HEK293 (cell line): ENCODE data around the gene AIPL1.

ENCODE experiments used
- CTCF ChIA-PET: fragments of 350-600 bp; formaldehyde crosslinking; extraction: SDS; loops from one replicate; lab custom pipeline; 2021; ENCODE audit warnings: antibody characterized with exemption; lab: Yijun Ruan, JAX
- POLR2A ChIA-PET: fragments of 300-600 bp; formaldehyde crosslinking; extraction: SDS; loops from one replicate; lab custom pipeline; 2020; ENCODE audit warnings: antibody characterized with exemption, inconsistent platforms; lab: Yijun Ruan, JAX
- H3K27ac ChIP-seq: fragments of 200-500 bp; sonication (Bioruptor generic); 2 replicates; pipeline ENCODE4 v1.5.1; 2014; ENCODE audit warnings: low read depth, low read length, control low read depth, inconsistent platforms; ENCODE audit errors: extremely low read depth
- H3K36me3 ChIP-seq, 2 experiments: fragments of 200-500 bp in 1 of 2; sonication (Bioruptor generic) in 1 of 2; 1 replicate in 1 of 2; 2 replicates in 1 of 2; pipeline ENCODE4 v1.5.1; 2014 to 2017; ENCODE audit warnings: inconsistent platforms in 2 of 2, low read length in 2 of 2; ENCODE audit not compliant: control insufficient read depth in 2 of 2, insufficient read depth in 1 of 2
- H3K4me1 ChIP-seq: fragments of 200-500 bp; sonication (Bioruptor generic); 2 replicates; pipeline ENCODE4 v1.5.1; 2014; ENCODE audit warnings: mild to moderate bottlenecking, low read length, inconsistent platforms; ENCODE audit not compliant: control insufficient read depth, insufficient read depth
- H3K4me3 ChIP-seq: 2 replicates; pipeline ENCODE4 v1.5.1; 2011; ENCODE audit warnings: low read depth, mild to moderate bottlenecking, control low read depth, low read length, moderate library complexity
- H3K9me3 ChIP-seq: fragments of 200-500 bp; sonication (Bioruptor generic); 2 replicates; pipeline ENCODE4 v1.5.1; 2014; ENCODE audit warnings: low read depth, low read length, inconsistent platforms; ENCODE audit not compliant: control insufficient read depth, insufficient read depth
- BCL11A ChIP-seq: fragments of 450-650 bp; formaldehyde crosslinking; IDR thresholded peaks from 2 replicates; pipeline ENCODE4 v1.5.1; 2016; ENCODE audit warnings: low read depth, missing biosample characterization, missing genetic modification characterization
- CTCF ChIP-seq: fragments of 450-650 bp; formaldehyde crosslinking; IDR thresholded peaks from 2 replicates; pipeline ENCODE4 v1.5.1; 2016; ENCODE audit warnings: missing biosample characterization, missing genetic modification characterization
- GLIS1 ChIP-seq: fragments of 450-650 bp; formaldehyde crosslinking; IDR thresholded peaks from 2 replicates; pipeline ENCODE4 v1.5.1; 2016; ENCODE audit warnings: missing biosample characterization, missing genetic modification characterization
- HIC1 ChIP-seq: fragments of 450-650 bp; formaldehyde crosslinking; IDR thresholded peaks from 2 replicates; pipeline ENCODE4 v1.5.1; 2016; ENCODE audit warnings: missing biosample characterization, missing genetic modification characterization
- KLF1 ChIP-seq: fragments of 450-650 bp; formaldehyde crosslinking; IDR thresholded peaks from 2 replicates; pipeline ENCODE4 v1.5.1; 2016; ENCODE audit warnings: missing biosample characterization, missing genetic modification characterization
- ZBTB17 ChIP-seq: fragments of 450-650 bp; formaldehyde crosslinking; IDR thresholded peaks from 2 replicates; pipeline ENCODE4 v1.5.1; 2016; ENCODE audit warnings: missing biosample characterization, missing genetic modification characterization
- ZBTB48 ChIP-seq: fragments of 450-650 bp; formaldehyde crosslinking; IDR thresholded peaks from 2 replicates; pipeline ENCODE4 v1.5.1; 2016; ENCODE audit warnings: missing biosample characterization, missing genetic modification characterization
- ZBTB49 ChIP-seq: fragments of 450-650 bp; formaldehyde crosslinking; IDR thresholded peaks from 2 replicates; pipeline ENCODE4 v1.5.1; 2016; ENCODE audit warnings: missing biosample characterization, missing genetic modification characterization, low read depth
- ZNF2 ChIP-seq: fragments of 450-650 bp; formaldehyde crosslinking; IDR thresholded peaks from 2 replicates; pipeline ENCODE4 v1.5.1; 2016; ENCODE audit warnings: missing biosample characterization, missing genetic modification characterization
- ZNF23 ChIP-seq: fragments of 450-650 bp; formaldehyde crosslinking; IDR thresholded peaks from 2 replicates; pipeline ENCODE4 v1.5.1; 2016; ENCODE audit warnings: missing biosample characterization, missing genetic modification characterization, borderline replicate concordance
- ZNF366 ChIP-seq: fragments of 450-650 bp; formaldehyde crosslinking; conservative IDR thresholded peaks from 2 replicates; pipeline ENCODE4 v1.5.1; 2016; ENCODE audit warnings: missing biosample characterization, missing genetic modification characterization
- ZNF416 ChIP-seq: fragments of 450-650 bp; formaldehyde crosslinking; IDR thresholded peaks from 2 replicates; pipeline ENCODE4 v1.5.1; 2016; ENCODE audit warnings: missing biosample characterization, missing genetic modification characterization
- ZNF571 ChIP-seq: fragments of 450-650 bp; formaldehyde crosslinking; IDR thresholded peaks from 2 replicates; pipeline ENCODE4 v1.5.0; 2017; ENCODE audit warnings: missing biosample characterization, missing genetic modification characterization
- ZNF654 ChIP-seq: fragments of 450-650 bp; formaldehyde crosslinking; IDR thresholded peaks from 2 replicates; pipeline ENCODE4 v1.5.1; 2016; ENCODE audit warnings: low read depth, missing biosample characterization, missing genetic modification characterization
- ZNF660 ChIP-seq: fragments of 450-650 bp; IDR thresholded peaks from 2 replicates; pipeline ENCODE4 v1.5.1; 2018; ENCODE audit warnings: missing biosample characterization, mild to moderate bottlenecking, missing genetic modification characterization
- ZNF76 ChIP-seq: fragments of 450-650 bp; formaldehyde crosslinking; IDR thresholded peaks from 2 replicates; pipeline ENCODE4; 2016; ENCODE audit warnings: low read depth, missing biosample characterization, missing genetic modification characterization, borderline replicate concordance
- ZSCAN16 ChIP-seq: fragments of 450-650 bp; formaldehyde crosslinking; IDR thresholded peaks from 2 replicates; pipeline ENCODE4 v1.5.1; 2016; ENCODE audit warnings: missing biosample characterization, missing genetic modification characterization
- TF ChIP-seq, protein P1 (sequence below): fragments of 450-650 bp; formaldehyde crosslinking; IDR thresholded peaks from 2 replicates; pipeline ENCODE4 v1.5.1; 2017; ENCODE audit warnings: missing biosample characterization, missing genetic modification characterization
- TF ChIP-seq, protein P2 (sequence below): fragments of 450-650 bp; formaldehyde crosslinking; IDR thresholded peaks from 2 replicates; pipeline ENCODE4 v1.5.1; 2016; ENCODE audit warnings: missing biosample characterization, missing genetic modification characterization

AIPL1 gene

DNA sequence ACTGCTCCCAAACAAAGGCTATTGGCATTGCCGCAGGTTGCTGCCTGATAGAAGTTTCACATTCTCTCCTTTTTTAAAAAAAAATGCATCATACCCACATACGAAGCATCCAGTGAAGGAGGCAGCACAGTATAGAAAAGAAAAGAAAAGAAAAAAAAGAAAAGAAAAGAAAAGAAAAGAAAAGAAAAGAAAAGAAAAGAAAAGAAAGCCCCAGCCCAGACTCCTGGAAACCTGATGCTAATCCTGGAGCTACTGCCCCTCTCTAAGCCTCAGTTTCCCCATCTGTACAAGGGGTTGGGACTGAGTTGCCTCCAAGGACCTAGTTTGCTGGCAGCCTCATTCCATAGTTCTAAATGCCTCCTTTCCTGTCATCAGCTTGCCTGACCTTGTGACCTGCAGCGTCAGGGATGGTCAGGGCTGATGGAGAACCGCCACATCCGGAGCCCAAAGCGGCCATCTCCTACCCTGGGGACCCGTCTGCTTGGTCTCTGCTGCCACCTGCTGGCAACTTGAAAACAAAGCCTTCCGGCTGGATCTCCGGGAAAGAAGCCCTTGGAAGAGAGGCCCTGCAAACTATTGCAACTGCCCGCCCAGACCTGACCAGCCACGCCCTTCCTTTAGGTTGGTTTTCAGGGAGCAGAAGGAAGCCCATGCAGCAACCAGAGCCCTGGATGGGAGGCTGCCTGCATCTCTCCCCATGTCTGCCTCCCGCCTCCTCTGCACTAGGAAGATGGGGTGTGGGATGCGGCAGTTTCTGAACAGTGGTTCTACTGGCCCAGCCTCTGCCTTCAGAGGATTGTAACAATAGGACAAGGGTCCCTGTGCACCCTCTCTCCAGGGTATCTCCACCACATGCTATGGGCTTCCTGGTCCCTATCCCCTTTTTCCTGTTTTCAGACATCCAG is 13.0 kb downstream of the AIPL1 start:
- Histone ChIP-seq H3K27ac (no peak overlapping the region), H3K36me3 (no peaks in the 10 kb centered on the region), H3K9me3 (no peaks in the 10 kb centered on the region), H3K4me3 (no peak overlapping the region), H3K4me1 (no peaks in the 10 kb centered on the region)
- CTCF ChIA-PET: interaction anchor here (0.5 to 4.0 kb wide), 26 partner anchors 9 to 983 kb away, joined by 3 to 28 read pairs (median 3); partner anchors contain the start of gene C1QBP
- TF ChIP-seq ZNF416: no peak
- no peak for TF ChIP-seq ZNF571 (tag by site-specific recombination)
- TF ChIP-seq ZNF660: no peak; the same call in 1 of the 2 replicates
- 0 out of 2 replicates have a peak, but pooled peaks have one; percentile 6 for TF ChIP-seq GLIS1 (tag by site-specific recombination)
- TF ChIP-seq ZNF654 (tag by site-specific recombination): peak; percentile 96
- TF ChIP-seq, protein P1, sequence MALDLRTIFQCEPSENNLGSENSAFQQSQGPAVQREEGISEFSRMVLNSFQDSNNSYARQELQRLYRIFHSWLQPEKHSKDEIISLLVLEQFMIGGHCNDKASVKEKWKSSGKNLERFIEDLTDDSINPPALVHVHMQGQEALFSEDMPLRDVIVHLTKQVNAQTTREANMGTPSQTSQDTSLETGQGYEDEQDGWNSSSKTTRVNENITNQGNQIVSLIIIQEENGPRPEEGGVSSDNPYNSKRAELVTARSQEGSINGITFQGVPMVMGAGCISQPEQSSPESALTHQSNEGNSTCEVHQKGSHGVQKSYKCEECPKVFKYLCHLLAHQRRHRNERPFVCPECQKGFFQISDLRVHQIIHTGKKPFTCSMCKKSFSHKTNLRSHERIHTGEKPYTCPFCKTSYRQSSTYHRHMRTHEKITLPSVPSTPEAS: no peak
- TF ChIP-seq ZBTB48 (tag by site-specific recombination): peak; percentile 45; the same call in 1 of the 2 replicates
- peak; percentile 23; the same call in 1 of the 2 replicates for TF ChIP-seq KLF1 (tag by site-specific recombination)
- TF ChIP-seq ZNF366 (tag by site-specific recombination): peak; percentile 61
- no peak for TF ChIP-seq ZSCAN16
- TF ChIP-seq, protein P2, sequence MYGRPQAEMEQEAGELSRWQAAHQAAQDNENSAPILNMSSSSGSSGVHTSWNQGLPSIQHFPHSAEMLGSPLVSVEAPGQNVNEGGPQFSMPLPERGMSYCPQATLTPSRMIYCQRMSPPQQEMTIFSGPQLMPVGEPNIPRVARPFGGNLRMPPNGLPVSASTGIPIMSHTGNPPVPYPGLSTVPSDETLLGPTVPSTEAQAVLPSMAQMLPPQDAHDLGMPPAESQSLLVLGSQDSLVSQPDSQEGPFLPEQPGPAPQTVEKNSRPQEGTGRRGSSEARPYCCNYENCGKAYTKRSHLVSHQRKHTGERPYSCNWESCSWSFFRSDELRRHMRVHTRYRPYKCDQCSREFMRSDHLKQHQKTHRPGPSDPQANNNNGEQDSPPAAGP (tag by site-specific recombination): peak; percentile 21; the same call in 1 of the 2 replicates
- TF ChIP-seq CTCF (tag by site-specific recombination): peak; percentile 82
- no peak for TF ChIP-seq ZNF23 (tag by site-specific recombination)
- no peak for TF ChIP-seq HIC1 (tag by site-specific recombination)
- TF ChIP-seq ZNF76 (tag by site-specific recombination): no peak
- peak; percentile 44; the same call in 1 of the 2 replicates for TF ChIP-seq ZNF2 (tag by site-specific recombination)
- TF ChIP-seq ZBTB49 (tag by site-specific recombination): no peak
- TF ChIP-seq BCL11A (tag by site-specific recombination): peak; percentile 70; the same call in 1 of the 2 replicates
- peak; percentile 45; the same call in 1 of the 2 replicates for TF ChIP-seq ZBTB17 (tag by site-specific recombination)
- TF ChIP-seq, all 188 proteins: peak for 10
- POLR2A ChIA-PET: no interaction called here
